IMR-90 (cell line): ENCODE data around the gene RBM28. TPM values are rescaled to one million over a fixed set of nuclear protein-coding genes. Genes with fewer than 3 reads are reported as not detected.

Experiments used
- ATAC-seq: fragments of 200-7000 bp; cut with Tn5 transposase; 2 replicates; pipeline ENCODE4 v1.9.1; 2020; ENCODE audit warnings: low read depth, mild to moderate bottlenecking, moderate library complexity
- BruUV-seq: library from RNA; stranded (reverse); fragments of 400-500 nt; replicated peaks from 2 replicates; lab custom pipeline; 2021; lab: Mats Ljungman, UMichigan
- CTCF ChIA-PET: fragments of 300-600 bp; formaldehyde crosslinking; extraction: SDS; loops from one replicate; lab custom pipeline; 2021; ENCODE audit warnings: antibody characterized with exemption; lab: Yijun Ruan, JAX
- POLR2A ChIA-PET: fragments of 300-600 bp; sonication (Branson Sonifier 250); formaldehyde crosslinking; loops from one replicate; lab custom pipeline; 2022; ENCODE audit warnings: antibody characterized with exemption; ENCODE audit not compliant: unreplicated experiment; lab: Charles Lee
- DNase-seq: peaks from one replicate; pipeline ENCODE4 v3.0.0; 2013
- H2AFZ ChIP-seq: replicated peaks from 2 replicates; pipeline ENCODE3; 2013; ENCODE audit warnings: low read length, mild to moderate bottlenecking; ENCODE audit not compliant: poor library complexity
- H2AK5ac ChIP-seq: 2 replicates; pipeline ENCODE4 v1.6.1; 2013; ENCODE audit warnings: low read depth, low read length, inconsistent platforms
- H2AK9ac ChIP-seq: replicated peaks from 2 replicates; pipeline ENCODE3; 2013; ENCODE audit warnings: mild to moderate bottlenecking, low read depth, low read length, moderate library complexity; ENCODE audit not compliant: poor library complexity
- H2BK120ac ChIP-seq: 2 replicates; pipeline ENCODE4 v1.6.1; 2013; ENCODE audit warnings: low read depth, low read length, inconsistent platforms
- H2BK15ac ChIP-seq: 3 replicates; pipeline ENCODE4 v1.6.1; 2013; ENCODE audit warnings: low read depth, low read length, inconsistent platforms
- H2BK20ac ChIP-seq: 2 replicates; pipeline ENCODE4 v1.6.1; 2013; ENCODE audit warnings: low read depth, mild to moderate bottlenecking, inconsistent platforms, low read length, moderate library complexity
- H2BK5ac ChIP-seq: 2 replicates; pipeline ENCODE4 v1.6.1; 2013; ENCODE audit warnings: mild to moderate bottlenecking, low read depth, low read length, inconsistent platforms; ENCODE audit not compliant: poor library complexity, severe bottlenecking
- H3K14ac ChIP-seq: replicated peaks from 2 replicates; pipeline ENCODE4 v1.6.1; 2013; ENCODE audit warnings: low read depth, low read length, inconsistent platforms
- H3K18ac ChIP-seq: 2 replicates; pipeline ENCODE4 v1.6.1; 2013; ENCODE audit warnings: low read depth, low read length, control low read depth
- H3K23ac ChIP-seq: 2 replicates; pipeline ENCODE4 v1.6.1; 2013; ENCODE audit warnings: low read depth, low read length, inconsistent platforms
- H3K27ac ChIP-seq: 2 replicates; pipeline ENCODE4 v1.5.1; 2013; ENCODE audit warnings: mild to moderate bottlenecking, control low read depth, low read length; ENCODE audit not compliant: insufficient read depth
- H3K27me3 ChIP-seq: 2 replicates; pipeline ENCODE4 v1.6.1; 2013; ENCODE audit warnings: low read length; ENCODE audit not compliant: control insufficient read depth, insufficient read depth
- H3K36me3 ChIP-seq: 2 replicates; pipeline ENCODE4 v1.6.1; 2013; ENCODE audit warnings: low read length, mixed read lengths; ENCODE audit not compliant: control insufficient read depth, insufficient read depth
- H3K4ac ChIP-seq: 2 replicates; pipeline ENCODE4 v1.6.1; 2013; ENCODE audit warnings: low read depth, low read length, inconsistent platforms
- H3K4me1 ChIP-seq: 2 replicates; pipeline ENCODE4 v1.6.1; 2013; ENCODE audit warnings: low read length, mixed read lengths; ENCODE audit not compliant: control insufficient read depth, insufficient read depth
- H3K4me2 ChIP-seq: 2 replicates; pipeline ENCODE4 v1.6.1; 2013; ENCODE audit warnings: low read depth, mild to moderate bottlenecking, control low read depth, low read length, moderate library complexity
- H3K4me3 ChIP-seq: 2 replicates; pipeline ENCODE4 v1.5.1; 2013; ENCODE audit warnings: low read depth, mild to moderate bottlenecking, control low read depth, low read length, moderate library complexity; ENCODE audit not compliant: insufficient read depth
- H3K56ac ChIP-seq: 2 replicates; pipeline ENCODE4 v1.6.1; 2013; ENCODE audit warnings: low read length, inconsistent platforms; ENCODE audit not compliant: insufficient read depth; ENCODE audit errors: extremely low read depth
- H3K79me1 ChIP-seq, 2 experiments: 2 replicates each; pipeline ENCODE4 v1.6.1; 2013; ENCODE audit warnings: low read length in 2 of 2, inconsistent platforms in 1 of 2, low read depth in 1 of 2
- H3K9ac ChIP-seq: 2 replicates; pipeline ENCODE4 v1.6.1; 2013; ENCODE audit warnings: low read depth, low read length, control low read depth
- H3K9me1 ChIP-seq: 2 replicates; pipeline ENCODE4 v1.6.1; 2013; ENCODE audit warnings: low read length, inconsistent platforms; ENCODE audit not compliant: insufficient read depth
- H3K9me3 ChIP-seq: 2 replicates; pipeline ENCODE4 v1.6.1; 2013; ENCODE audit warnings: low read length; ENCODE audit not compliant: control insufficient read depth, insufficient read depth
- H4K20me1 ChIP-seq: 2 replicates; pipeline ENCODE4 v1.6.1; 2013; ENCODE audit warnings: low read length, inconsistent platforms; ENCODE audit not compliant: insufficient read depth
- H4K5ac ChIP-seq: 2 replicates; pipeline ENCODE4 v1.6.1; 2013; ENCODE audit warnings: mild to moderate bottlenecking, low read depth, low read length, control low read depth
- H4K8ac ChIP-seq, 2 experiments: 2 replicates each; pipeline ENCODE4 v1.6.1; 2013; ENCODE audit warnings: low read depth in 2 of 2, low read length in 2 of 2, control low read depth in 1 of 2, inconsistent platforms in 1 of 2
- H4K91ac ChIP-seq: 2 replicates; pipeline ENCODE4 v1.6.1; 2013; ENCODE audit warnings: low read depth, low read length, inconsistent platforms; ENCODE audit not compliant: insufficient read depth
- BHLHE40 ChIP-seq: fragments of 150-350 bp; IDR thresholded peaks from 2 replicates; pipeline ENCODE4 v1.6.1; 2016; ENCODE audit warnings: mild to moderate bottlenecking, low read depth, low read length
- CEBPB ChIP-seq: IDR thresholded peaks from 2 replicates; pipeline ENCODE4 v1.6.1; 2012; ENCODE audit warnings: low read depth, low read length, improper control_type of control experiment
- ELK1 ChIP-seq: fragments of 150-350 bp; IDR thresholded peaks from 2 replicates; pipeline ENCODE4 v1.6.1; 2016; ENCODE audit warnings: low read depth, mild to moderate bottlenecking, low read length, moderate library complexity, borderline replicate concordance
- FOS ChIP-seq: fragments of 150-350 bp; IDR thresholded peaks from 2 replicates; pipeline ENCODE4 v1.6.1; 2016; ENCODE audit warnings: low read depth, low read length
- MAFK ChIP-seq: IDR thresholded peaks from 2 replicates; pipeline ENCODE4 v1.6.1; 2012; ENCODE audit warnings: low read depth, low read length, improper control_type of control experiment
- MXI1 ChIP-seq: IDR thresholded peaks from 2 replicates; pipeline ENCODE4 v1.6.1; 2012; ENCODE audit warnings: low read depth, mild to moderate bottlenecking, low read length, moderate library complexity, borderline replicate concordance
- NFE2L2 ChIP-seq: fragments of 150-350 bp; IDR thresholded peaks from 2 replicates; pipeline ENCODE4 v1.6.1; 2016; ENCODE audit warnings: low read depth, mild to moderate bottlenecking, low read length
- RAD21 ChIP-seq: IDR thresholded peaks from 2 replicates; pipeline ENCODE4 v1.6.1; 2012; ENCODE audit warnings: low read length, improper control_type of control experiment
- SMC3 ChIP-seq: fragments of 150-350 bp; IDR thresholded peaks from 2 replicates; pipeline ENCODE4 v1.6.1; 2016; ENCODE audit warnings: low read depth, mild to moderate bottlenecking, antibody characterized with exemption, low read length, moderate library complexity
- WGBS, 2 experiments: methylation state at CpG; one replicate each; pipeline versions ENCODE4 v1.1.5 to v1.1.7; 2013; ENCODE audit warnings: missing lambda C conversion rate in 2 of 2; ENCODE audit not compliant: insufficient read length in 1 of 2; ENCODE audit errors: extremely low coverage in 2 of 2; 5-methylcytosine and 5-hydroxymethylcytosine counted together
- dilution Hi-C: fragments of 300-500 bp; cut with HindIII; formaldehyde crosslinking; loops from one replicate; pipeline ENCODE4 v1.14.3; 2018; ENCODE audit warnings: low sequenced_read_pairs; ENCODE audit not compliant: unreplicated experiment
- in situ Hi-C: fragments of 300-500 bp; cut with MboI; formaldehyde crosslinking; loops from 3 replicates; pipeline ENCODE4 v1.14.3; 2019; ENCODE audit warnings: low sequenced_read_pairs, inconsistent platforms, mixed read lengths
- intact Hi-C: fragments of 100-400 bp; cut with micrococcal nuclease; formaldehyde crosslinking; loops from 2 replicates; pipeline ENCODE4 v1.10.0; 2022
- polyA plus RNA-seq, 3 experiments: library from polyadenylated mRNA; depleted of rRNA; stranded (reverse); fragments of >200 nt; gene quantifications; 2 replicates each; pipeline ENCODE4 v1.2.3, GENCODE V29; 2012; ENCODE audit warnings: low replicate concordance in 1 of 3
- total RNA-seq: library from RNA; depleted of rRNA; stranded (reverse); fragments of >200 nt; gene quantifications from 2 replicates; pipeline ENCODE4 v1.2.3, GENCODE V29; 2012
- TF ChIP-seq, protein P1 (sequence below): fragments of 150-350 bp; IDR thresholded peaks from 2 replicates; pipeline ENCODE4 v1.6.1; 2017; ENCODE audit warnings: mild to moderate bottlenecking, antibody characterized with exemption, low read length, low read depth
- TF ChIP-seq, protein P2 (sequence below): conservative IDR thresholded peaks from 2 replicates; pipeline ENCODE4 v1.5.1; 2012; ENCODE audit warnings: mild to moderate bottlenecking, low read depth, low read length, improper control_type of control experiment

The RBM28 gene
- total and polyA plus RNA-seq, 2 of the 4 experiments (the other 2 are of a cell fraction) = 12.4 to 20.4 TPM

DNA sequence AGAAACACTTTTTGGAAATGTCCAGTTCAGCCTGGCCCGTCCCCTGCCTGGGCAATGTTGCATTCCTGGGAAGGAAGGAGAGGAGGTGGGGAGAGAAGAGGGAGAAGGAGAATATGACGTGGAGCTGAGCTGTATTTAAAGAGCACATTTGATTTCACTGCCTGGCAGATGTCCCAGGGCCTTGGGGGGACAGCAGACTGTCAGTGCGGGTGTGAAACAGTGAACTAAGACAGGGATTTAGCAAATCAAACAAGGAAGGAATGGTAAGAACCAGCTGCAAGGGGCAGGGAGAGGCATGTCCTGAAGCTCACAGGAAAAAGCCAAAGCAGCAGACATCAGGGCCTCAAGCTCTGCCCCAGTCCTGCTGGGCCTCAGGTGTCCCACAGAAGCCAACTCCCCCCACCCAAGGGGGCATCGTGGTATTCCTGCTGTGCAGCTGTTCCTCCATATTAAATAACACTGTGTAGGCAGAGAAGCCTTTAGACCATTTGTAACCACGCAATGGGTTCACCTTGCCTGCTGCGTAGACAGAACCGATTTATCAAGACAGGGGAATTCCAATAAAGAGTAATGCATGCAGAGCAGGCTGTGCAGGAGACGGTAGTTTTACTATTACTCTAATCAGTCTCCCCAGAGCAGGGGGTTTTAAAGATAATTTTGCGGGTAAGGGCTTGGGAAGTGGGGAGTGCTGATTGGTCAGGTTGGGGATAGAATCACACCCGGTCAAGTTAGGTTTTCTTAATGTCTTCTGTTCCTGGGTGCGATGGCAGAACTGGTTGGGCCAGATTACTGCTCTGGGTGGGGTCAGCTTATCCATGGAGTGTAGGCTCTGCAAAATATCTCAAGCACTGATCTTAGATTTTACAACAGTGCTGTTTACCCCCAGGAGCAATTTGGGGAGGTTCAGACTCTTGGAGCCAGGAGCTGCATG is 84.3 kb downstream of the RBM28 start:
- POLR2A ChIA-PET = no interaction called here
- ATAC-seq = peak; percentile 89
- Histone ChIP-seq H2BK120ac (no peak overlapping the region; the same call in 1 of the 2 replicates), H3K9me1 (no peaks in the 10 kb centered on the region), H3K27ac (no peak overlapping the region), H3K27me3 (peaks cover 33% of the 10 kb centered on the region), H3K4me1 (peaks cover 2% of the 10 kb centered on the region; the same call in 1 of the 2 replicates), H3K18ac (no peak overlapping the region), H2AK5ac (no peak overlapping the region), H2AFZ (peak overlapping the region; percentile 75), H3K36me3 (no peaks in the 10 kb centered on the region), H3K4me2 (no peak overlapping the region), H3K56ac (no peak overlapping the region), H4K20me1 (no peaks in the 10 kb centered on the region), H3K23ac (peak overlapping the region; percentile 31; the same call in 1 of the 2 replicates), H3K4ac (no peak overlapping the region; the same call in 1 of the 2 replicates), H3K79me1 (no peaks in the 10 kb centered on the region), H4K91ac (no peak overlapping the region), H3K9ac (no peak overlapping the region), H4K5ac (no peak overlapping the region), H2BK15ac (no peak overlapping the region), H2AK9ac (no peak overlapping the region), H2BK5ac (no peak overlapping the region), H3K14ac (no peak overlapping the region), H3K9me3 (no peaks in the 10 kb centered on the region), H4K8ac (no peak overlapping the region), H3K4me3 (no peak overlapping the region), H2BK20ac (no peak overlapping the region)
- peak; percentile 37 for DNase-seq
- intact Hi-C loops (no loop called here), dilution Hi-C loops (no loop called here), in situ Hi-C loops (no loop called here)
- BruUV-seq = no TSS peak
- no peak for TF ChIP-seq MAFK
- no peak for TF ChIP-seq RAD21
- TF ChIP-seq MXI1 = no peak
- TF ChIP-seq, protein P1, sequence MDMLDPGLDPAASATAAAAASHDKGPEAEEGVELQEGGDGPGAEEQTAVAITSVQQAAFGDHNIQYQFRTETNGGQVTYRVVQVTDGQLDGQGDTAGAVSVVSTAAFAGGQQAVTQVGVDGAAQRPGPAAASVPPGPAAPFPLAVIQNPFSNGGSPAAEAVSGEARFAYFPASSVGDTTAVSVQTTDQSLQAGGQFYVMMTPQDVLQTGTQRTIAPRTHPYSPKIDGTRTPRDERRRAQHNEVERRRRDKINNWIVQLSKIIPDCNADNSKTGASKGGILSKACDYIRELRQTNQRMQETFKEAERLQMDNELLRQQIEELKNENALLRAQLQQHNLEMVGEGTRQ = no peak
- no peak for TF ChIP-seq BHLHE40
- TF ChIP-seq NFE2L2 = no peak
- TF ChIP-seq CEBPB = no peak
- TF ChIP-seq, protein P2, sequence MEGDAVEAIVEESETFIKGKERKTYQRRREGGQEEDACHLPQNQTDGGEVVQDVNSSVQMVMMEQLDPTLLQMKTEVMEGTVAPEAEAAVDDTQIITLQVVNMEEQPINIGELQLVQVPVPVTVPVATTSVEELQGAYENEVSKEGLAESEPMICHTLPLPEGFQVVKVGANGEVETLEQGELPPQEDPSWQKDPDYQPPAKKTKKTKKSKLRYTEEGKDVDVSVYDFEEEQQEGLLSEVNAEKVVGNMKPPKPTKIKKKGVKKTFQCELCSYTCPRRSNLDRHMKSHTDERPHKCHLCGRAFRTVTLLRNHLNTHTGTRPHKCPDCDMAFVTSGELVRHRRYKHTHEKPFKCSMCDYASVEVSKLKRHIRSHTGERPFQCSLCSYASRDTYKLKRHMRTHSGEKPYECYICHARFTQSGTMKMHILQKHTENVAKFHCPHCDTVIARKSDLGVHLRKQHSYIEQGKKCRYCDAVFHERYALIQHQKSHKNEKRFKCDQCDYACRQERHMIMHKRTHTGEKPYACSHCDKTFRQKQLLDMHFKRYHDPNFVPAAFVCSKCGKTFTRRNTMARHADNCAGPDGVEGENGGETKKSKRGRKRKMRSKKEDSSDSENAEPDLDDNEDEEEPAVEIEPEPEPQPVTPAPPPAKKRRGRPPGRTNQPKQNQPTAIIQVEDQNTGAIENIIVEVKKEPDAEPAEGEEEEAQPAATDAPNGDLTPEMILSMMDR = no peak
- no peak for TF ChIP-seq FOS
- TF ChIP-seq SMC3 = no peak
- TF ChIP-seq ELK1 = no peak
- CTCF ChIA-PET = interaction anchor here (0.8 kb wide), 1 partner anchor 8 kb away, joined by 3 read pairs; no protein-coding TSS in a partner anchor
- 32% methylated on average over 4 of the region's 11 CpGs; no CpG with 5 or more reads in 1 of the 2 experiments for WGBS, 2 experiments
